ENCODE results near the gene KAT2B.

Gene KAT2B

DNA sequence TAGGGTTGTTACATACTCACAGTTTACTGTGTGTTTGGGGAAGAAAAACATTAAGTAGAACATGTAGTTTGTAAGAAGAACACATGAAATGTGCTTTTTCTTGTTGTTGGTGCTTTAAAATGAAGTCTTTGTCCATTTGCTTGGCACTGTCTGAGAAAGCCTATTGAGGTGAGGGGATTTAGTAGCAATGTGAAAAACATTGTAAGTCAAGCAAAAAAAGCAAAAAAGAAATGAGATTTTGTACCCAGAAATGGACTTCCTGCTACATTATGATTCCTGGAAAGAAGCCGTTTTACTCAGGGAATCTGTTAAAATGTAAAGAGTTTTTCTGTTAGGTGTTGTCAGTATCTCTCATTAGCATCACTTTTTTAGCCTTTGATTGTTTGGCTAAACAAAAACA is 59.9 kb downstream of the KAT2B start:
- H3K27me3 ChIP-seq (ENCODE audit: insufficient read depth, low read length), result no peaks in the 10 kb centered on the region
- no peak overlapping the region for H3K27ac ChIP-seq (ENCODE audit: low read depth, low read length)
- peaks cover 7% of the 10 kb centered on the region for H3K4me1 ChIP-seq (ENCODE audit: control insufficient read depth, insufficient read depth, low read length, unreplicated experiment)
- no peak overlapping the region for H2AFZ ChIP-seq (ENCODE audit: low read length, unreplicated experiment)
- H3K79me2 ChIP-seq (ENCODE audit: control insufficient read depth, insufficient read depth, low read length, unreplicated experiment), result no peaks in the 10 kb centered on the region
- no peak overlapping the region for H3K4me3 ChIP-seq (ENCODE audit: low read depth, low read length)
- H3K36me3 ChIP-seq (ENCODE audit: insufficient read depth, low read length), result no peaks in the 10 kb centered on the region

DNA sequence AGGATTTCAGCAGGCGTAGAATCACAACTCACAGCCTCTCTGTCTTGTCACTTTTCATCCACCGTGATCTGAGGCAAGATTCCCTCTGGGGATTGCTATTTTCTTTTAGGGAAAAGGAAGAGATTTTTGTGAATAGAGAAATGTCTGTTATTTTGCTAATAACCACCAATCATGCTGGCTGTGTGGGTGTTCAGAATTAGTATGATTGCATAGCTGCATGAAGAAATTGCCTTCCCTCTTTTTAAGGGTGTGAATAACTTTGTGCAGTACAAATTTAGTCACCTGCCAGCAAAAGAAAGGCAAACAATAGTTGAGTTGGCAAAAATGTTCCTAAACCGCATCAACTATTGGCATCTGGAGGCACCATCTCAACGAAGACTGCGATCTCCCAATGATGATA is 60.8 kb downstream of the KAT2B start:
- peaks cover 6% of the 10 kb centered on the region for H3K4me1 ChIP-seq (ENCODE audit: control insufficient read depth, insufficient read depth, low read length, unreplicated experiment)
- H3K79me2 ChIP-seq (ENCODE audit: control insufficient read depth, insufficient read depth, low read length, unreplicated experiment), result no peaks in the 10 kb centered on the region
- no peaks in the 10 kb centered on the region for H3K27me3 ChIP-seq (ENCODE audit: insufficient read depth, low read length)
- no peak overlapping the region for H3K4me3 ChIP-seq (ENCODE audit: low read depth, low read length)
- H2AFZ ChIP-seq (ENCODE audit: low read length, unreplicated experiment), result no peak overlapping the region
- no peaks in the 10 kb centered on the region for H3K36me3 ChIP-seq (ENCODE audit: insufficient read depth, low read length)
- no peak overlapping the region for H3K27ac ChIP-seq (ENCODE audit: low read depth, low read length)

- no peaks in the 10 kb centered on the region for H3K27me3 ChIP-seq (ENCODE audit: insufficient read depth, low read length)
- H3K79me2 ChIP-seq (ENCODE audit: control insufficient read depth, insufficient read depth, low read length, unreplicated experiment), result no peaks in the 10 kb centered on the region
- H3K4me1 ChIP-seq (ENCODE audit: control insufficient read depth, insufficient read depth, low read length, unreplicated experiment), result no peaks in the 10 kb centered on the region
- H3K27ac ChIP-seq (ENCODE audit: low read depth, low read length), result no peak overlapping the region
- H3K4me3 ChIP-seq (ENCODE audit: low read depth, low read length), result no peak overlapping the region
- H3K36me3 ChIP-seq (ENCODE audit: insufficient read depth, low read length), result no peaks in the 10 kb centered on the region
- H2AFZ ChIP-seq (ENCODE audit: low read length, unreplicated experiment), result no peak overlapping the region
Measured at GRCh38 chr3:20103731-20104130, 63.5 kb downstream of the KAT2B start.

DNA sequence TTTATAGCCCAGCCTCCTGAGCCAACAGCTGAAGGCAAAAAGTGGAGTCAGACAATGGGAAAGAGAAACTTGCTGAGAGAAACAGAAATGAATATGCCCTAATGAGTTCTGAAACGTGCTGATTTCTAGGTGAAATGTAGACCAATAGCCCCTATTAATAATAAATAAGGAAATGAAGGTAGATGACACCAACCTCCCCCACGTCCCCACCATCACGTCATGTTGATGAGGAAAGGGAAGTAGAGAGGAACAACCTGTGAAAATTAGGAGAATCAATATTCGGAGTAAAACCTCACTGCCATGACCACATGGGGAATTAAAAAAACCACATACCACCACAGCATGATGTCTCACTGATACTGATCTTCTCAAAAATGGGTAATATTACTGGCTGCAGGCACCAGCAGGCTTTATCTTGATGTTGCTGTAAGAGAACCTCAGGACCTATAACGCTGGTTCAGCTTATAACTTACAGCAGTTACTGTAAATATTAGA is 64.0 kb downstream of the KAT2B start:
- H3K36me3 ChIP-seq (ENCODE audit: insufficient read depth, low read length), result no peaks in the 10 kb centered on the region
- H3K27me3 ChIP-seq (ENCODE audit: insufficient read depth, low read length), result no peaks in the 10 kb centered on the region
- no peaks in the 10 kb centered on the region for H3K79me2 ChIP-seq (ENCODE audit: control insufficient read depth, insufficient read depth, low read length, unreplicated experiment)
- H3K4me3 ChIP-seq (ENCODE audit: low read depth, low read length), result no peak overlapping the region
- H3K27ac ChIP-seq (ENCODE audit: low read depth, low read length), result no peak overlapping the region
- H3K4me1 ChIP-seq (ENCODE audit: control insufficient read depth, insufficient read depth, low read length, unreplicated experiment), result no peaks in the 10 kb centered on the region
- H2AFZ ChIP-seq (ENCODE audit: low read length, unreplicated experiment), result no peak overlapping the region

- Histone ChIP-seq H3K27ac (ENCODE audit: low read depth, low read length) (no peak overlapping the region), H3K79me2 (ENCODE audit: control insufficient read depth, insufficient read depth, low read length, unreplicated experiment) (no peaks in the 10 kb centered on the region), H3K36me3 (ENCODE audit: insufficient read depth, low read length) (no peaks in the 10 kb centered on the region), H3K27me3 (ENCODE audit: insufficient read depth, low read length) (no peaks in the 10 kb centered on the region), H3K4me3 (ENCODE audit: low read depth, low read length) (no peak overlapping the region), H3K4me1 (ENCODE audit: control insufficient read depth, insufficient read depth, low read length, unreplicated experiment) (no peaks in the 10 kb centered on the region), H2AFZ (ENCODE audit: low read length, unreplicated experiment) (no peak overlapping the region)
Measured at GRCh38 chr3:20105513-20106280, 65.5 kb downstream of the KAT2B start.

DNA sequence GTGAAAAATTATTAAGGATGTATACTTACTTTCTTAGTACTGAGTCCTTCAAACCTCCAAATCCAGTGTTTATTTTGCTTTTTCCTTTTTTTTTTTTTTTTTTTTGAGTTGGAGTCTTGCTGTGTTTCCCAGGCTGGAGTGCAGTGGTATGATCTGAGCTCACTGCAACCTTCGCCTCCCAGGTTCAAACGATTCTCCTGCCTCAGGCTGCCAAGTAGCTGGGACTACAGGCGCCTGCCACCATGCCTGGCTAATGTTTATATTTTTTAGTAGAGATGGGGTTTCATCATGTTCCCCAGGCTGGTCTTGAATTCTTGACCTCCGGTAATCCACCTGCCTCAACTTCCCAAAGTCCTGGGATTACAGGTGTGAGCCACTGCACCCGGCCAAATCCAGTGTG is 67.5 kb downstream of the KAT2B start:
- no peak overlapping the region for H2AFZ ChIP-seq (ENCODE audit: low read length, unreplicated experiment)
- H3K27ac ChIP-seq (ENCODE audit: low read depth, low read length), result no peak overlapping the region
- no peaks in the 10 kb centered on the region for H3K79me2 ChIP-seq (ENCODE audit: control insufficient read depth, insufficient read depth, low read length, unreplicated experiment)
- H3K27me3 ChIP-seq (ENCODE audit: insufficient read depth, low read length), result no peaks in the 10 kb centered on the region
- H3K4me1 ChIP-seq (ENCODE audit: control insufficient read depth, insufficient read depth, low read length, unreplicated experiment), result no peaks in the 10 kb centered on the region
- no peaks in the 10 kb centered on the region for H3K36me3 ChIP-seq (ENCODE audit: insufficient read depth, low read length)
- H3K4me3 ChIP-seq (ENCODE audit: low read depth, low read length), result no peak overlapping the region

GRCh38 chr3:20108869-20109268 is 68.6 kb downstream of the KAT2B start:
- Histone ChIP-seq H3K27me3 (ENCODE audit: insufficient read depth, low read length) (no peaks in the 10 kb centered on the region), H2AFZ (ENCODE audit: low read length, unreplicated experiment) (no peak overlapping the region), H3K4me1 (ENCODE audit: control insufficient read depth, insufficient read depth, low read length, unreplicated experiment) (no peaks in the 10 kb centered on the region), H3K79me2 (ENCODE audit: control insufficient read depth, insufficient read depth, low read length, unreplicated experiment) (no peaks in the 10 kb centered on the region), H3K4me3 (ENCODE audit: low read depth, low read length) (no peak overlapping the region), H3K36me3 (ENCODE audit: insufficient read depth, low read length) (no peaks in the 10 kb centered on the region), H3K27ac (ENCODE audit: low read depth, low read length) (no peak overlapping the region)

DNA sequence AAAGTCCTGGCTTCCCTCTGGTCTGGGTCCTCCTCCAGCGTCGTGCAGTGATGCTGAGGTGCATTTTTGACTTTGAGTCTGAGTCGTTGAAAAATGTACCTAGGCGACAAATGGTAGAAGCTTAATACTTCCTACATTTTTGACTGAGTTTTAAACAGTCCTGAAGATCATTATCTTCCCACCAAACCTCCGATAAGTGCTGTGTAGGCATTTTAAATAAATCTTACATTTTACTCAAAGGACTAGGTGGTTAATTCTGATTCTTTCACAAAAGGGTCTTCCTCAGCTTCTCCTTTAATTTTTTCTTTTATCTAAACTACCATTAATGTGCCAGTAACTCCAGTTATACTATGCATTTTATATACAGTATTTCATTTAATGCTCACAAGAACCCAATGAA is 70.6 kb downstream of the KAT2B start:
- Histone ChIP-seq H3K4me3 (ENCODE audit: low read depth, low read length) (no peak overlapping the region), H3K27ac (ENCODE audit: low read depth, low read length) (no peak overlapping the region), H2AFZ (ENCODE audit: low read length, unreplicated experiment) (no peak overlapping the region), H3K27me3 (ENCODE audit: insufficient read depth, low read length) (no peaks in the 10 kb centered on the region), H3K79me2 (ENCODE audit: control insufficient read depth, insufficient read depth, low read length, unreplicated experiment) (no peaks in the 10 kb centered on the region), H3K4me1 (ENCODE audit: control insufficient read depth, insufficient read depth, low read length, unreplicated experiment) (no peaks in the 10 kb centered on the region), H3K36me3 (ENCODE audit: insufficient read depth, low read length) (no peaks in the 10 kb centered on the region)

GRCh38 chr3:20111836-20112235 is 71.6 kb downstream of the KAT2B start:
- H3K27ac ChIP-seq (ENCODE audit: low read depth, low read length), result no peak overlapping the region
- H3K4me1 ChIP-seq (ENCODE audit: control insufficient read depth, insufficient read depth, low read length, unreplicated experiment), result no peaks in the 10 kb centered on the region
- no peaks in the 10 kb centered on the region for H3K27me3 ChIP-seq (ENCODE audit: insufficient read depth, low read length)
- H3K4me3 ChIP-seq (ENCODE audit: low read depth, low read length), result no peak overlapping the region
- H2AFZ ChIP-seq (ENCODE audit: low read length, unreplicated experiment), result no peak overlapping the region
- no peaks in the 10 kb centered on the region for H3K79me2 ChIP-seq (ENCODE audit: control insufficient read depth, insufficient read depth, low read length, unreplicated experiment)
- no peaks in the 10 kb centered on the region for H3K36me3 ChIP-seq (ENCODE audit: insufficient read depth, low read length)

DNA sequence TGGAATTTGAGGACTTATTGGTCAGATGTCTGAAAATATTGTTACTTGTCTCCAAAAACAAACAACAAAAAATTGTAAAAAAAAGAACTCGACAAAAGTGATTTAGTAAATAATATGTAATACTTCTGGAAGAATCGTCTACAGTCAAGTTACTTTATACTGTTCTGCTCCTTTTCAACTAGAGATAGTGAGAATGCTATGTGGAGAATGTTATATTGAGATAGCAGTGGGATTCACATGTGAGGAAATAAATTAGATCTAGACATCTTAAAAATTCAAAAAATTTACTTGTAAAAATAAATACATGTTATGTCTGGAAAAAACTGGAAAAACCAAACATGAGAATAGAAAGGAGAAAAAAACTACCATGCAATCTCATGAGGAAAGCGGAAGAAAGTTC is 80.8 kb downstream of the KAT2B start:
- no peaks in the 10 kb centered on the region for H3K36me3 ChIP-seq (ENCODE audit: insufficient read depth, low read length)
- no peak overlapping the region for H2AFZ ChIP-seq (ENCODE audit: low read length, unreplicated experiment)
- no peaks in the 10 kb centered on the region for H3K27me3 ChIP-seq (ENCODE audit: insufficient read depth, low read length)
- no peaks in the 10 kb centered on the region for H3K79me2 ChIP-seq (ENCODE audit: control insufficient read depth, insufficient read depth, low read length, unreplicated experiment)
- H3K4me1 ChIP-seq (ENCODE audit: control insufficient read depth, insufficient read depth, low read length, unreplicated experiment), result no peaks in the 10 kb centered on the region
- no peak overlapping the region for H3K27ac ChIP-seq (ENCODE audit: low read depth, low read length)
- H3K4me3 ChIP-seq (ENCODE audit: low read depth, low read length), result no peak overlapping the region

DNA sequence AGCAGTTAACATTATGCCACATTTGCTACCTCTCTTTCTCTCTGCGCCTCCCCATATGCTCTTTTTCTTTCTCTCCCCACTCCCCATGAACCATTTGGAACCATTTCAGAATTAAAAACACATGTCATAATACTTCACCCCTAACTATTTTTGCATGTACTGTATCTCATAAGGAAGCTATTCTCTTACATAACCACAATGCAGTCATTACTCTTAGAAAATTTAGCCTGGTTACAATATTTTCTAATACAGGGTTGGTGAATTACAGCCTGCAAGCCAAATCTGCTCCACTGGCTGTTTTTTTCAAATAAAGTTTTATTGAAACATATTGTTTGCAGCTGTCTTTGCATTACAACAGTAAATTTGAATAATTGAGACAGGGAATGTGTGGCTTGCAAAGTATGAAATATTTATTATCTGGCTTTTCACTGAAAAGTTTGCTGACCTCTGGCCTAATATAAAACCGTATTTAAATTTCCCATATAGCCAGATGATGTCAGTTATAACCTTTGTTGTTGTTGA is 82.9 kb downstream of the KAT2B start:
- Histone ChIP-seq H3K4me3 (ENCODE audit: low read depth, low read length) (no peak overlapping the region), H2AFZ (ENCODE audit: low read length, unreplicated experiment) (no peak overlapping the region), H3K27me3 (ENCODE audit: insufficient read depth, low read length) (no peaks in the 10 kb centered on the region), H3K79me2 (ENCODE audit: control insufficient read depth, insufficient read depth, low read length, unreplicated experiment) (no peaks in the 10 kb centered on the region), H3K27ac (ENCODE audit: low read depth, low read length) (no peak overlapping the region), H3K4me1 (ENCODE audit: control insufficient read depth, insufficient read depth, low read length, unreplicated experiment) (no peaks in the 10 kb centered on the region), H3K36me3 (ENCODE audit: insufficient read depth, low read length) (no peaks in the 10 kb centered on the region)

Measured in ACC112 (cell line).